ENCODE measurements around the gene ANKDD1A.

- no peak for TF ChIP-seq CTCF (conservative IDR thresholded peaks at IDR 0.05 in 1 of 2, IDR thresholded peaks at IDR 0.05 in 1 of 2; ENCODE audit: low read depth in 1 of 2, low read length in 2 of 2)
- TF ChIP-seq EZH2 (IDR thresholded peaks at IDR 0.05; ENCODE audit: low read length, missing control alignments): no peak
Observed at GRCh38 chr15:64877435-64877834, 34.3 kb upstream of the ANKDD1A start.

Measured in fibroblast of lung (primary cell).